GM12878 (cell line): ENCODE results near the gene SDS. TPM values are rescaled to one million over a fixed set of nuclear protein-coding genes. Genes with fewer than 3 reads are reported as not detected.

ENCODE experiments used
- ATAC-seq: fragments of 200-7000 bp; cut with Tn5 transposase; 3 replicates; pipeline ENCODE4 v1.9.1; 2020; ENCODE audit warnings: mild to moderate bottlenecking, moderate library complexity
- BruUV-seq: library from RNA; stranded (reverse); fragments of 400-500 nt; replicated peaks from 2 replicates; lab custom pipeline; 2021; lab: Mats Ljungman, UMichigan
- CTCF ChIA-PET: fragments of 300-600 bp; sonication (Branson Sonifier 250); formaldehyde crosslinking; extraction: SDS; loops from one replicate; lab custom pipeline; 2021; ENCODE audit warnings: inconsistent platforms; lab: Yijun Ruan, JAX
- POLR2A ChIA-PET: fragments of 350-600 bp; formaldehyde crosslinking; extraction: SDS; loops from one replicate; lab custom pipeline; 2021; ENCODE audit warnings: inconsistent platforms; lab: Charles Lee
- RAD21 ChIA-PET: fragments of 300-600 bp; sonication (Branson Sonifier 250); formaldehyde crosslinking; loops from one replicate; lab custom pipeline; 2023; ENCODE audit warnings: antibody characterized with exemption; ENCODE audit not compliant: unreplicated experiment; lab: Charles Lee
- SMC1A ChIA-PET: fragments of 300-600 bp; sonication (Branson Sonifier 250); formaldehyde crosslinking; loops from one replicate; lab custom pipeline; 2023; ENCODE audit not compliant: unreplicated experiment, uncharacterized antibody; lab: Charles Lee
- DNase-seq: peaks from one replicate; pipeline ENCODE4 v3.0.0-alpha.2; 2011; ENCODE audit warnings: low read depth, low spot score
- FAIRE-seq: peaks from 3 replicates; lab custom pipeline; 2011; peaks lifted over from hg19 to GRCh38; lab: Jason Lieb, UNC
- H2AFZ ChIP-seq: 2 replicates; pipeline ENCODE4 v1.6.0; 2011; ENCODE audit warnings: low read depth, low read length, control low read depth; ENCODE audit not compliant: control insufficient read depth
- H3K27ac ChIP-seq: 2 replicates; pipeline ENCODE4 v1.5.1; 2011; ENCODE audit warnings: control low read depth; ENCODE audit not compliant: control insufficient read depth, insufficient read depth
- H3K27me3 ChIP-seq, 2 experiments: replicated peaks in 1 of 2; 2 replicates each; pipeline versions ENCODE4 v1.6.0 to v1.6.1; 2011; ENCODE audit warnings: low read length in 1 of 2; ENCODE audit not compliant: control insufficient read depth in 2 of 2, insufficient read depth in 2 of 2
- H3K36me3 ChIP-seq, 2 experiments: 2 replicates each; pipeline ENCODE4 v1.5.1; 2011; ENCODE audit warnings: low read length in 1 of 2; ENCODE audit not compliant: control insufficient read depth in 2 of 2, insufficient read depth in 2 of 2
- H3K4me1 ChIP-seq: 2 replicates; pipeline ENCODE4 v1.6.1; 2011; ENCODE audit warnings: mild to moderate bottlenecking, low read length, moderate library complexity, mixed read lengths; ENCODE audit not compliant: control insufficient read depth, insufficient read depth
- H3K4me2 ChIP-seq: 2 replicates; pipeline ENCODE4 v1.6.0; 2011; ENCODE audit warnings: control low read depth; ENCODE audit not compliant: control insufficient read depth, insufficient read depth
- H3K4me3 ChIP-seq: fragments of 200-600 bp; sonication (generic); 2 replicates; pipeline ENCODE4 v1.5.1; 2016
- H3K79me2 ChIP-seq: 2 replicates; pipeline ENCODE4 v1.6.0; 2011; ENCODE audit warnings: low read length; ENCODE audit not compliant: control insufficient read depth, insufficient read depth
- H3K9ac ChIP-seq: 2 replicates; pipeline ENCODE4 v1.8.0; 2011; ENCODE audit warnings: low read length, control low read depth, mixed read lengths; ENCODE audit not compliant: control insufficient read depth, insufficient read depth
- H3K9me3 ChIP-seq: replicated peaks from 3 replicates; pipeline ENCODE4 v1.5.1; 2011; ENCODE audit warnings: mild to moderate bottlenecking, low read length; ENCODE audit not compliant: control insufficient read depth, insufficient read depth
- H4K20me1 ChIP-seq: 2 replicates; pipeline ENCODE4 v1.6.0; 2011; ENCODE audit not compliant: control insufficient read depth, insufficient read depth
- CEBPB ChIP-seq, 2 experiments: fragments of 150-350 bp in 1 of 2; IDR thresholded peaks; 2 replicates each; pipeline ENCODE4 v1.6.1; 2012 to 2014; ENCODE audit warnings: low read depth in 2 of 2, low read length in 2 of 2, borderline replicate concordance in 1 of 2, inconsistent platforms in 1 of 2
- EED ChIP-seq: sonication (generic); IDR thresholded peaks from 2 replicates; pipeline ENCODE4 v1.6.1; 2016; ENCODE audit warnings: antibody characterized with exemption, low read depth
- HDAC6 ChIP-seq: fragments of 200-600 bp; sonication (generic); IDR thresholded peaks from one replicate; pipeline ENCODE4 v1.8.0; 2017; ENCODE audit warnings: antibody characterized with exemption; ENCODE audit not compliant: unreplicated experiment
- IKZF2 ChIP-seq, 2 experiments: fragments of 450-650 bp; IDR thresholded peaks; 2 replicates each; pipeline ENCODE4 v1.6.1; 2017; ENCODE audit warnings: mild to moderate bottlenecking in 2 of 2, moderate library complexity in 2 of 2
- KDM1A ChIP-seq: fragments of 200-600 bp; sonication (generic); IDR thresholded peaks from 2 replicates; pipeline ENCODE4 v1.6.1; 2016; ENCODE audit warnings: borderline replicate concordance
- MTA3 ChIP-seq: IDR thresholded peaks from 2 replicates; pipeline ENCODE4 v1.6.1; 2012; ENCODE audit warnings: low read length, inconsistent platforms, borderline replicate concordance
- PAX8 ChIP-seq: fragments of 450-650 bp; IDR thresholded peaks from 2 replicates; pipeline ENCODE4 v1.6.1; 2017; ENCODE audit warnings: mild to moderate bottlenecking, moderate library complexity
- TCF3 ChIP-seq: IDR thresholded peaks from 2 replicates; pipeline ENCODE4 v1.6.1; 2012; ENCODE audit warnings: low read depth, mild to moderate bottlenecking, low read length, borderline replicate concordance; ENCODE audit not compliant: insufficient read depth
- YY1 ChIP-seq: IDR thresholded peaks from 2 replicates; pipeline ENCODE4 v1.6.1; 2011; ENCODE audit warnings: low read depth, mild to moderate bottlenecking, low read length
- ZNF207 ChIP-seq: fragments of 450-650 bp; IDR thresholded peaks from 2 replicates; pipeline ENCODE4 v1.6.1; 2014; ENCODE audit warnings: antibody characterized with exemption, mild to moderate bottlenecking, borderline replicate concordance
- WGBS: methylation state at CpG from one replicate; pipeline ENCODE4 v1.1.6; 2016; ENCODE audit warnings: low lambda C conversion rate; ENCODE audit not compliant: insufficient replicate concordance, insufficient coverage; ENCODE audit errors: missing lambda C conversion rate; 5-methylcytosine and 5-hydroxymethylcytosine counted together
- in situ Hi-C: fragments of 300-500 bp; cut with MboI; formaldehyde crosslinking; loops from 9 replicates; pipeline ENCODE4 v1.14.3; 2018; ENCODE audit warnings: mixed read lengths
- intact Hi-C: fragments of 100-400 bp; cut with micrococcal nuclease; formaldehyde crosslinking; loops from one replicate; pipeline ENCODE4 v1.14.2; 2022; ENCODE audit not compliant: unreplicated experiment
- polyA plus RNA-seq, 11 experiments: library from polyadenylated mRNA; depleted of rRNA in 4 of 11; unstranded in 6 of 11; stranded (reverse) in 5 of 11; fragments of >200 nt; fragmentation: Nextera tagmentation in 4 of 11; fragmentation: Illumina TruSeq in 1 of 11; extraction: Ambion mirVana in 4 of 11; extraction: Trizol in 1 of 11; gene quantifications; 1 replicate in 1 of 11; 2 replicates in 10 of 11; pipeline versions ENCODE4 v1.2.1 to v1.2.3, GENCODE V29; 2011 to 2016; ENCODE audit warnings: inconsistent platforms in 2 of 11, missing spikeins in 2 of 11, low read depth in 1 of 11
- total RNA-seq, 4 experiments: library from RNA; depleted of rRNA in 3 of 4; stranded (reverse); fragments of >200 nt in 3 of 4; fragmentation: Illumina TruSeq in 1 of 4; extraction: Trizol in 1 of 4; gene quantifications; 2 replicates each; pipeline versions ENCODE4 v1.2.1 to v1.2.3, GENCODE V29; 2013 to 2021
- TF ChIP-seq, protein P1 (sequence below): fragments of 450-650 bp; IDR thresholded peaks from 2 replicates; pipeline ENCODE4 v1.6.1; 2017; ENCODE audit warnings: borderline replicate concordance

Gene SDS
- total and polyA plus RNA-seq, 10 of the 15 experiments (the other 5 are each of a cell fraction or from before 2014, with no cell fraction given) = 0.18 TPM; not detected in 9

DNA sequence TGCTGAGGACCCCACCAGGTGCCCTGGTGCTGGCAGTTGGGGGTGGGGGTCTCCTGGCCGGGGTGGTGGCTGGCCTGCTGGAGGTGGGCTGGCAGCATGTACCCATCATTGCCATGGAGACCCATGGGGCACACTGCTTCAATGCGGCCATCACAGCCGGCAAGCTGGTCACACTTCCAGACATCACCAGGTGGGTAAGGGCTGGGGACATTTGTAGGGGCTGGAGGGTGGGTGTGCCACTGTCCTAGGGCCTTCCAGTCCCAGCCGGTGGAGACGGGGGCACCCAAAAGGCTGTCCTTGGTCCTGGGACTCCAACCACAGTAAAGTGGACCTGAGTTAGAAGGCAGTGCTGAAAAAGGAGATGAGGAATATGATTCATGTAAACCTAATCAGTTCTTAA lies 31.7 kb upstream of the SDS start:
- no peak overlapping the region for H3K4me2 ChIP-seq
- TF ChIP-seq CEBPB (IDR thresholded peaks at IDR 0.05; ENCODE audit: borderline replicate concordance in 1 of 2, low read depth in 2 of 2, low read length in 2 of 2) (no peak), EED (no peak), IKZF2 (IDR thresholded peaks at IDR 0.05) (no peak), HDAC6 (no peak), TCF3 (no peak), PAX8 (no peak), KDM1A (no peak), YY1 (no peak), MTA3 (no peak), ZNF207 (no peak)
- TF ChIP-seq, protein P1, sequence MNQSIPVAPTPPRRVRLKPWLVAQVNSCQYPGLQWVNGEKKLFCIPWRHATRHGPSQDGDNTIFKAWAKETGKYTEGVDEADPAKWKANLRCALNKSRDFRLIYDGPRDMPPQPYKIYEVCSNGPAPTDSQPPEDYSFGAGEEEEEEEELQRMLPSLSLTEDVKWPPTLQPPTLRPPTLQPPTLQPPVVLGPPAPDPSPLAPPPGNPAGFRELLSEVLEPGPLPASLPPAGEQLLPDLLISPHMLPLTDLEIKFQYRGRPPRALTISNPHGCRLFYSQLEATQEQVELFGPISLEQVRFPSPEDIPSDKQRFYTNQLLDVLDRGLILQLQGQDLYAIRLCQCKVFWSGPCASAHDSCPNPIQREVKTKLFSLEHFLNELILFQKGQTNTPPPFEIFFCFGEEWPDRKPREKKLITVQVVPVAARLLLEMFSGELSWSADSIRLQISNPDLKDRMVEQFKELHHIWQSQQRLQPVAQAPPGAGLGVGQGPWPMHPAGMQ = no peak
- TF ChIP-seq, all 136 proteins: peak for 0
- intact Hi-C loops (loop anchor here (10.0 kb wide), 1 partner anchor 479 kb away; no protein-coding TSS in a partner anchor), in situ Hi-C loops (loop anchor here (10.0 kb wide), 1 partner anchor 479 kb away; no protein-coding TSS in a partner anchor)
- peaks cover 2 to 4% of the 10 kb centered on the region in 2 experiments; a peak in 3 of 4 replicates for H3K27me3 ChIP-seq
- CTCF ChIA-PET = no interaction called here
- POLR2A ChIA-PET = no interaction called here
- no peaks in the 10 kb centered on the region for H3K79me2 ChIP-seq
- H3K4me1 ChIP-seq = no peaks in the 10 kb centered on the region
- FAIRE-seq (no peak), DNase-seq (no peak), ATAC-seq (no peak)
- no peak overlapping the region for H2AFZ ChIP-seq
- no peak overlapping the region for H3K9ac ChIP-seq
- no peaks in the 10 kb centered on the region for H3K9me3 ChIP-seq
- no peaks in the 10 kb centered on the region for H3K36me3 ChIP-seq
- H4K20me1 ChIP-seq = no peaks in the 10 kb centered on the region; the same call in 1 of the 2 replicates
- 70% methylated on average over 5 of the region's 5 CpGs for WGBS
- SMC1A ChIA-PET = no interaction called here
- RAD21 ChIA-PET = interaction anchor here (0.6 to 0.9 kb wide), 2 partner anchors 124 to 134 kb away, joined by 3 to 4 read pairs; no protein-coding TSS in a partner anchor
- no peak overlapping the region for H3K27ac ChIP-seq
- no peak overlapping the region for H3K4me3 ChIP-seq
- no TSS peak for BruUV-seq
